ENCODE data around the gene NEK7.

NEK7 gene

DNA sequence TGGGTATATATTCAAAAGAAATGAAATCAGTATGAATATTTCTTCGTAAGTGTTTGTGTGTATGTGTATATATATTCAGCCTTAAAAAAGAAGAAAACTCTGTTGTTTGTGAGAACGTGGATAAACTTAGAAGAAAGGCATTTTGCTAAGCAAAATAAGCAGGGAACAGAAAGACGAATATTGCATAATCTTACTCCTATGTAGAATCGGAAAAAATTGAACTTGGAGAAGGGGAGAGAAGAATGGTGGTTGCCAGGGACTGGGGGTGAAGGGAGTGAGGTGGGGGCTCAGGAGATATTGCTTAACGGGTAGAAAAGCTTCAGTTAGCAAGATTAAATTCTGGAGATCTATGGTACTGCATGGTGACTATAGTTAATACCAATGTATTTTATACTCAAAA lies 40.3 kb upstream of the NEK7 start:
- in situ Hi-C loops (cut with HindIII; ENCODE audit: low sequenced_read_pairs) = no loop called here
- H3K4me3 ChIP-seq (ENCODE audit: low read depth, low read length) = no peak overlapping the region
- DNase-seq (ENCODE audit: low read depth, low spot score) = no peak
- TF ChIP-seq, protein P1, sequence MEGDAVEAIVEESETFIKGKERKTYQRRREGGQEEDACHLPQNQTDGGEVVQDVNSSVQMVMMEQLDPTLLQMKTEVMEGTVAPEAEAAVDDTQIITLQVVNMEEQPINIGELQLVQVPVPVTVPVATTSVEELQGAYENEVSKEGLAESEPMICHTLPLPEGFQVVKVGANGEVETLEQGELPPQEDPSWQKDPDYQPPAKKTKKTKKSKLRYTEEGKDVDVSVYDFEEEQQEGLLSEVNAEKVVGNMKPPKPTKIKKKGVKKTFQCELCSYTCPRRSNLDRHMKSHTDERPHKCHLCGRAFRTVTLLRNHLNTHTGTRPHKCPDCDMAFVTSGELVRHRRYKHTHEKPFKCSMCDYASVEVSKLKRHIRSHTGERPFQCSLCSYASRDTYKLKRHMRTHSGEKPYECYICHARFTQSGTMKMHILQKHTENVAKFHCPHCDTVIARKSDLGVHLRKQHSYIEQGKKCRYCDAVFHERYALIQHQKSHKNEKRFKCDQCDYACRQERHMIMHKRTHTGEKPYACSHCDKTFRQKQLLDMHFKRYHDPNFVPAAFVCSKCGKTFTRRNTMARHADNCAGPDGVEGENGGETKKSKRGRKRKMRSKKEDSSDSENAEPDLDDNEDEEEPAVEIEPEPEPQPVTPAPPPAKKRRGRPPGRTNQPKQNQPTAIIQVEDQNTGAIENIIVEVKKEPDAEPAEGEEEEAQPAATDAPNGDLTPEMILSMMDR (IDR thresholded peaks at IDR 0.05; ENCODE audit: low read depth, low read length) = no peak

DNA sequence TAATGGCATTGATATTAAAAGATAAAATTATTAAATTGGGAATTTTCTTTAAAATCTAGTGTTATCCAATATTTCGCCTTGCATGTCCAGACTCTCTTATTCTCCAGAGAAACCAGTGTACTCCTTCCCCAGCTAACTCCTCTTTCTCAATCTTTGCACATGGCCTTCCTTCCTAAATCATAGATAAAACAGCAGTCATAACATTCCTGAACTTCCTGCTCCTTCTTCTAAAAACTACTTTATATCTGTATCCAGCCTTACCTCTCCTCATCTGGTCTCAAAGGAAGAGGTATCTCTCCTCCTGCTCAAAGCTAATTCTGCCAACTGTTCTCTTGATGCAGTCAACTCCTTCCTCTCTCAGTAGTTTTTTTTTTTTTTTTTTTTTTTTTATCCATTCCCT lies 39.5 kb upstream of the NEK7 start:
- DNase-seq (ENCODE audit: low read depth, low spot score) = no peak
- TF ChIP-seq, protein P1 (IDR thresholded peaks at IDR 0.05; ENCODE audit: low read depth, low read length) = no peak
- no peak overlapping the region for H3K4me3 ChIP-seq (ENCODE audit: low read depth, low read length)
- in situ Hi-C loops (cut with HindIII; ENCODE audit: low sequenced_read_pairs) = no loop called here

DNA sequence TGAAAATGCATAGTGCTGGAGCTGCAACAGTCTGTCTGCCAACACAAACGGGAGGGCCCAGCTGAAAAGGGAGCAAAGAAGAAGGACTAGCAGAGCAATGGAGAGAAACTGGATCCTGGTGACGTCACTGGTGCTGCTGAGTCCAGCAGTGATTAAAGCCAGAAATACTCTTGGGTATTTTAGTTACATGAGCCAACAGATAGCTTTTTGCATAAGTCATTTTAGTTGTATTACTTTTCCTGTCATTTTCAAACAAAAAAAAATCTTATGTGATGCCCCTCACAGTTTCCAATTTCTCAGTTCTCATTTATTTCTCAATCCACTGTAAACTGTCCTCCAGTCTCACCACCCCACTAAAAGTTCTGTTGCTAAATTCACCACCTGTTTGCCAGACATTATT lies 38.7 kb upstream of the NEK7 start:
- TF ChIP-seq, protein P1 (IDR thresholded peaks at IDR 0.05; ENCODE audit: low read depth, low read length) = no peak
- H3K4me3 ChIP-seq (ENCODE audit: low read depth, low read length) = no peak overlapping the region
- DNase-seq (ENCODE audit: low read depth, low spot score) = peak; percentile 90
- in situ Hi-C loops (cut with HindIII; ENCODE audit: low sequenced_read_pairs) = no loop called here

DNA sequence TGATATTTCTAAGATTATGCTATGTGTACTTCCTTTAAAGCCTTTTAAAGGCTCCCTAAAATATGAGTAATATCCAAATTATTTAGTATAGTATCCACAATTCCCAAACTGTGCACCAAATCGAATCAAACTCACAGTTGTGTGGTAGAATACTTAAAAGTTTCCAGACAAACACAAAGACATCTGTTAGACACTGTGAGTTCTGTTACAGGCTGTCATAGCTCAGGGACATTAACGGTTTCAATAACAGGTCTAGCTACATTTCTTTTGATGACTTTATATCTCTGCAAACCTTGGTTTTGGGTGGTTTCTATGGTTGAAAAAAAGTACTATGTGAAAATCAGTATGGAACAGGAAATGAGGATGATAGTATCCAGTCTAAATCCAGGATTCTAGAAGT lies 36.9 kb upstream of the NEK7 start:
- no peak overlapping the region for H3K4me3 ChIP-seq (ENCODE audit: low read depth, low read length)
- DNase-seq (ENCODE audit: low read depth, low spot score) = no peak
- TF ChIP-seq, protein P1 (IDR thresholded peaks at IDR 0.05; ENCODE audit: low read depth, low read length) = no peak
- in situ Hi-C loops (cut with HindIII; ENCODE audit: low sequenced_read_pairs) = no loop called here

DNA sequence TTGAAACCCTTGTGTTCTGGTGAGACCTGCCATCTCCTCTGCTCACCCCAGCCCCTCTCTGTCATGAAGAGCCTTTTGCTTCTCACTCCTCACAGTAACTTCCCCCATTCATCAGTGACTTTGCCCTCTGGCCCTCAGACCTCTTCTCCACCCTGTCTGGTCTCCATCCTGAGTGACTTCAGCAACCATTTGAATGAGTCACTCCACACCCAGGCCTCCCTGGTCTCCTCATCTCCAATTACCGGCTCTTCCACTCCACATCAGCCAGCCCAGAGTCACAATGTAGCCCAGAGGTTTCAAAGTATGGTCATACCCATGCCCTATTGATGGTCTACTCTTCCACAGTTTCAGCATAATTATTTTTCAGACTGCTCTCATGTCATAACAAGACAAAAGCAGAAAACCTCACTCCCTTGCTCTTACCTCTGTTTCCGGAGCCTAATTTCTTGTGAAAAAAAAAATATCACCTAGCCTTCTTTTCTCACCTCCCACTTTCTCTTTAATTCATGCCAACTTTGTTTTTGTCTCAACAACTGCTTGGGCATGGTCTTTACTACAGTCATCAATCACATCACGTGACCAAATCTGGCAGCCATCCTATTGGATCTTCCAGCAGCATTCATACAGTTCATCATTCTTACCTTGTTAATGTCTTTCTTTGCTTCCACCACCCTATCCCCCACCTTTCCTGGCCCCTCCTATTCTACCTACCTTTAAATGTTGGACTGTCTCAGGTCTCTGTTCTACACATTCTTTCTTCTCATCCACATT lies 35.6 kb upstream of the NEK7 start:
- peak; percentile 90 for DNase-seq (ENCODE audit: low read depth, low spot score)
- H3K4me3 ChIP-seq (ENCODE audit: low read depth, low read length) = no peak overlapping the region
- in situ Hi-C loops (cut with HindIII; ENCODE audit: low sequenced_read_pairs) = no loop called here
- TF ChIP-seq, protein P1 (IDR thresholded peaks at IDR 0.05; ENCODE audit: low read depth, low read length) = no peak

DNA sequence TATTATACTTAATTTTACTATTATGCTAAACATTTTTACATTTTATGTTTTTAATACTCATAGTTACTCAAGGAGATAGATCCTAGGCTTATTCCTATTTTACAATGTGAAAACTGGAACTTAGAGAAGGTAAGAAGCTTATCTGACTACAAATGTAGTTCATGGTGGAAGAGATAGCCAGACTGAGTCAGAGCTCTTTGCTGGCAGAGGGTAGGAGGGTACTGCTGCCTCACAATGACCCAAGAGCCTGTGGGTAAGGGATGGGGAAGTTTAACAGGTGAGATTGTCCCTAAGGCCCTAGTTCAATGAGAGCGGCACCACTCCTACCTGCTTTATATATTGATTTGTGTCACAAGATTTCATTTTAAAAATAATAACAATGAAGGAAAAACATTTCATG lies 34.1 kb upstream of the NEK7 start:
- in situ Hi-C loops (cut with HindIII; ENCODE audit: low sequenced_read_pairs) = no loop called here
- H3K4me3 ChIP-seq (ENCODE audit: low read depth, low read length) = no peak overlapping the region
- no peak for DNase-seq (ENCODE audit: low read depth, low spot score)
- TF ChIP-seq, protein P1 (IDR thresholded peaks at IDR 0.05; ENCODE audit: low read depth, low read length) = no peak

Data from astrocyte of the spinal cord (primary cell).